OCI-LY1 (cell line): ENCODE results near the gene GPR3.

Experiments
- EZH2 ChIP-seq: fragments of 200-600 bp; sonication (generic), shearing (Covaris generic); IDR thresholded peaks from 2 replicates; pipeline ENCODE4 v1.8.0; 2017; ENCODE audit warnings: borderline replicate concordance, mixed run types, mild to moderate bottlenecking, antibody characterized with exemption, low read length, moderate library complexity, mixed read lengths
- TF ChIP-seq, protein P1 (sequence below): fragments of 200-600 bp; sonication (generic), shearing (Covaris generic); IDR thresholded peaks from 2 replicates; pipeline ENCODE4 v1.5.1; 2017; ENCODE audit warnings: mild to moderate bottlenecking, antibody characterized with exemption, low read length, moderate library complexity, mixed read lengths

DNA sequence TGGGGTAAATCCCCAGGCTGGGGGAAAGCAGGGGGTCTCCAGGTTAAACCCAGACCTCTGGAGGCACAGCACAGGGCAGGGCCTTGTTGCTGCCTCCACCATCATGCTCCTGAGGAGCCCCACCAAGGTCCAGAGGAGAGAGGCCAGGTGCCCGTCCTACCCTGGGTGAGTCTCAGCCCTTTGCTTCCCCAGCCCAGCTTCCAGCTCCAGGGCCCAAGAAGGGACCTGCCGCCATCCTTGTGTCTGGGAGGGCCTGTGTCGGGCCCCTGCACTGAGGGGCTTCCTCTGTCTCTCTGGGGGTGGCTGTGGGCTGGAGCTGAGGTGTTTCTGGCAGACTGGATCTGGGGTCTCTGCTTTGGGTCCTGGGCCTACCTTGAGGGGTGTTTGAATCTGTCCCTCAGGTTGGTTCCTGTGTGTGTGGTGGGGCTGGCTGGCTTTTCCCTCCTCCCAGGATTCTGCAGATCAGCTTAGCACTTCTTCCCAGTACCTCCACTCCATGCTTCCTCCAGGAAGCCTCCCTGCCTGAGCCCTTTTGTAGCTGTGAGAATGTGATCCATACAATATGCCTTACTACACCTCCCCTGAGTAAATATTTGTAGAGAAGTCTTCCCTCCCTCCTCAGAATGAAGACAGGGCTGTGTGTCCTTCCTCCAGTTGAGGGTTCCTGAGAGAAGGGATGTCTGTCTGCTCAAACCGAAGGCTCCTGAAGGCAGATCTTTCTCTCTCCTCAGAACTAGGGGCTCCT, 6.2 kb downstream of the GPR3 start:
- TF ChIP-seq, protein P1, sequence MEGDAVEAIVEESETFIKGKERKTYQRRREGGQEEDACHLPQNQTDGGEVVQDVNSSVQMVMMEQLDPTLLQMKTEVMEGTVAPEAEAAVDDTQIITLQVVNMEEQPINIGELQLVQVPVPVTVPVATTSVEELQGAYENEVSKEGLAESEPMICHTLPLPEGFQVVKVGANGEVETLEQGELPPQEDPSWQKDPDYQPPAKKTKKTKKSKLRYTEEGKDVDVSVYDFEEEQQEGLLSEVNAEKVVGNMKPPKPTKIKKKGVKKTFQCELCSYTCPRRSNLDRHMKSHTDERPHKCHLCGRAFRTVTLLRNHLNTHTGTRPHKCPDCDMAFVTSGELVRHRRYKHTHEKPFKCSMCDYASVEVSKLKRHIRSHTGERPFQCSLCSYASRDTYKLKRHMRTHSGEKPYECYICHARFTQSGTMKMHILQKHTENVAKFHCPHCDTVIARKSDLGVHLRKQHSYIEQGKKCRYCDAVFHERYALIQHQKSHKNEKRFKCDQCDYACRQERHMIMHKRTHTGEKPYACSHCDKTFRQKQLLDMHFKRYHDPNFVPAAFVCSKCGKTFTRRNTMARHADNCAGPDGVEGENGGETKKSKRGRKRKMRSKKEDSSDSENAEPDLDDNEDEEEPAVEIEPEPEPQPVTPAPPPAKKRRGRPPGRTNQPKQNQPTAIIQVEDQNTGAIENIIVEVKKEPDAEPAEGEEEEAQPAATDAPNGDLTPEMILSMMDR = no peak
- TF ChIP-seq EZH2 = no peak
